Stimulated activated CD4-positive, alpha-beta T cell treated with anti-CD3 and anti-CD28 coated beads, TNF-alpha, amount 100 ng/mL, for 48 hours (primary cell): ENCODE results near the gene KLHL11.

Experiments
- DNase-seq, 3 donors: peaks; one replicate each; pipeline ENCODE4 v3.0.0-alpha.2; 2020; ENCODE audit warnings: low read depth in 3 of 3

KLHL11 gene, protein sequence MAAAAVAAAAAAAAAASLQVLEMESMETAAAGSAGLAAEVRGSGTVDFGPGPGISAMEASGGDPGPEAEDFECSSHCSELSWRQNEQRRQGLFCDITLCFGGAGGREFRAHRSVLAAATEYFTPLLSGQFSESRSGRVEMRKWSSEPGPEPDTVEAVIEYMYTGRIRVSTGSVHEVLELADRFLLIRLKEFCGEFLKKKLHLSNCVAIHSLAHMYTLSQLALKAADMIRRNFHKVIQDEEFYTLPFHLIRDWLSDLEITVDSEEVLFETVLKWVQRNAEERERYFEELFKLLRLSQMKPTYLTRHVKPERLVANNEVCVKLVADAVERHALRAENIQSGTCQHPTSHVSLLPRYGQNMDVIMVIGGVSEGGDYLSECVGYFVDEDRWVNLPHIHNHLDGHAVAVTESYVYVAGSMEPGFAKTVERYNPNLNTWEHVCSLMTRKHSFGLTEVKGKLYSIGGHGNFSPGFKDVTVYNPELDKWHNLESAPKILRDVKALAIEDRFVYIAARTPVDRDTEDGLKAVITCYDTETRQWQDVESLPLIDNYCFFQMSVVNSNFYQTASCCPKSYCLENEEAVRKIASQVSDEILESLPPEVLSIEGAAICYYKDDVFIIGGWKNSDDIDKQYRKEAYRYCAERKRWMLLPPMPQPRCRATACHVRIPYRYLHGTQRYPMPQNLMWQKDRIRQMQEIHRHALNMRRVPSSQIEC

DNA sequence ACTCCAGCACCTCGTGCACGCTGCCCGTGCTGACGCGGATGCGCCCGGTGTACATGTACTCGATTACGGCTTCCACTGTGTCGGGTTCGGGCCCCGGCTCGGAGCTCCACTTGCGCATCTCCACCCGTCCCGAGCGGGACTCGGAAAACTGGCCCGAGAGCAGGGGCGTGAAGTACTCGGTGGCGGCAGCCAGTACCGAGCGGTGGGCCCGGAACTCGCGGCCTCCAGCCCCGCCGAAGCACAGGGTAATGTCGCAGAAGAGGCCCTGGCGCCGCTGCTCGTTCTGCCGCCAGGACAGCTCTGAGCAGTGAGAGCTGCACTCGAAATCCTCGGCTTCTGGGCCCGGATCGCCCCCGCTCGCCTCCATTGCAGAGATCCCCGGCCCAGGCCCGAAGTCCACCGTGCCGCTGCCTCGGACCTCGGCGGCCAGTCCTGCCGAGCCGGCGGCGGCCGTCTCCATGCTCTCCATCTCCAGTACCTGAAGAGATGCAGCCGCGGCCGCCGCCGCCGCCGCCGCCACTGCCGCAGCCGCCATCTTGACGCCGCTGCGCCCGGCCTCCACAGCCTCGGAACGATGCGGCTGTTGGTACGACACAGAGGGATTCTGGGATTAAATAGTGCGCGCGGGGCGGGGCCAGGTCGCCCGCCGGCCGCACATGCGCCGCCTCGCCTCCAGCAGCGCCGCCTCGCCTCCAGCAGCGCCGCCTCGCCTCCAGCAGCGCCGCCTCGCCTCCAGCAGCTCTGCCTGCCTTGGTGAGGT lies at the start of gene KLHL11:
Gene KLHL11 (minus strand): TSS at position 588 of the 760 bp plus-strand sequence. CDS start 53 bp downstream, at position 535.
- peak; percentile 80 to 82 (median 81) for DNase-seq

DNA sequence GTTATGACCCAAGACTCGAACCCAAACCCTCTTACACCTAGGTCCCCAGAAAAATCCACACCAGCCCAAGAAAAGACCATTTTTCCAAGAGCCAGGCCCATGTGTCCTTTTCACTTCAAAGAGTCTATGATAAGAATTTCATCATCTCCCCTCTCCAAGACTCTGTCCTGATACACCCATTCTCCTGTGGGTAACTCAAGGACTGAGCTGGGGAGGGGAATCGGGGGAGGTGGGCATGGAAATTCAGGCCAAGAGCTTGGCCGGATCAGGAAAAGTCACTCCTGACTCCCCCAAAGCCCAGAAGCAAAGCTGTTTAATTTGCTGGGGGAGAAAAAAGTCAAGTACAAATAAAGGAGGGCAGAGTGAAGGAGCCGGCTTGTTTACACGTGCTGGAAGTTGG lies 49.8 kb upstream of the KLHL11 start:
- no peak for DNase-seq

DNA sequence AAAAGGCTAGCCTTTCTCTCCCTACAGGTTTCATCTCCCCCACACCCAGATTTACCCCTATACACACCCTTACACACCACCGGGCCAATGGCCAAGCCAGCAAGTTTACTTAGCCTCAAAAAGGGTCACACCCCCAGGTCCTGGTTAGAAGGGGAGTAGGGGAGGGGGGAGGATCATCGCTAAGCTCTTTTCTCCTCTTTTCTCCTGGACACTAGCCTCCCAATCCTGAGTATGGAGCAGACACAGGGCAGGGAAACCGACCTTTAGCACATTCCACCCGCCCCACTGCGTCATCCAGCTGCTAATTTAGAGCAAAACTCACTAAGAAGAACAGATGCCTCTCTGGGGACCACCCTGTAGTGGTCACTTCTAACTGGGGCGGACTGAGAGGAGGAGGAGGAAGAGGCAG lies 49.1 kb upstream of the KLHL11 start:
- no peak for DNase-seq

DNA sequence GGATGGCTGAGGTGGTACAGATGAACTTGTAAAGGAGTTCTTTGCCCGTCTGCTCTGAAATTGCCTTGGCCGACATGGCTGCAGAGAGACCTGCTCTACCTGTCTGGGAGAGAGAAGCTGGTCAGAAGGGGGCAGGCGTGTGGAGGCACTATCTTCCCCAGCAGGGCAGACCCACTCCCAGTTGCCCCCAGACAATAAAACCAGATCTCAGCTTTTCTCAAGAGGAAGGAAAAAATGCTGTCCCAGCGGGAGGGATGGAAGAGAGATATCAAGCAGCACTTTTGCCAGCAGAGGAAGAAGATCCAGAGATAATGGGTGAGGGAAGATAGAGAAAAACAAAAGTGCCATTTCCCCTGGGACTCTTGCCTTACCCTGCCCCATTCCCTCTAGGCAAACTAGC lies 48.6 kb upstream of the KLHL11 start:
- no peak for DNase-seq

DNA sequence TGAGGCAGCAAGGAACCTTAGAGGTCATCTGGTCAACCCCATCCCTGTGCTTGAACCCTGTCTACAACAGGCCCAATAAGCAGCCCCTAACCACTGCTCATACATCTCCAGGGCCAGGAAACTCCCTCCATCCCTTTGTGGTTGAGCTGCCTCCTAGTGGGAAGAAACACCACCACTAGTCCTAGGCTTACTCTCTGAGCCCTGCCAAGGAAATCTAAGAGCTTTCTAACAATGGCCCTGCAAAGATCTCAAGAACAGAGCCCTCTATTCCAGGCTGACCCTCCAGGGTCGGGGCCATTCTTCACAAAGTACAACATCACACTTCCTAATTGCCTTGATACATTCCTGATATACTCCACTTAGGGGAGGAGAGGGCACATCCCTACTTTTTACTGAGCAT lies 47.7 kb upstream of the KLHL11 start:
- DNase-seq = no peak

DNA sequence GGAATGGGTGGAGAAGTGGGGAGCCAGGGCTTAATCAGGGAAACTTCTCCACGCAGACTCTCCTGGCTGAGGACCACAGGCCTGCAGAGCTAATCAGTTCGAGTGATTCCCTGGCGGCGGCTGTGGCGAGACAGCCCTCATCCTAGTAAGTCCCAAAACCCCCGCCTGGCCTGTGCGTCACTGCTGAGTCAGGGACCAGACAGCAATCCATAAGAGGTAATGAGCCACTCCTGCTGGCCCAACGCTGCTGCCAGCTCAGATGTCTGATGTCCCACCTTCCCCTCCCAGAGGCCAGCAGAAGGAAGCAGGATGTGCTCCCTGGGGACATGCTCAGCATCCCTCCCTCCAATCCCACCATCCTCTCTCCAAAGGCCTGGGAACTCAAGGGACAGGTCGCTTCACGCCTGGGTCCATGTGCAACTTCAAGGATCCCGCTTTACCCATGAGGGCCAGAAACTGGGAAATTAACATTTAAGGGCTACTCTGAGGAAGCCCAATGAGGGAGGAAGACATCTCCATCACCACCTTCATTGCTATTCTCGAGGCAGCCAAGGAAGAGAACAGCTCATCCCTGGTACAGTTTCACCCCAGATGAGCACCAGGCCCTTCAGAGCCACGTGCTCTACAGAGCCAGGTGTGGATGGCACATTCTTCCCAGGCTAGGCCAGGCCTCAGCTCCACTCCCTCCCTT lies 45.6 kb upstream of the KLHL11 start:
- DNase-seq = no peak

DNA sequence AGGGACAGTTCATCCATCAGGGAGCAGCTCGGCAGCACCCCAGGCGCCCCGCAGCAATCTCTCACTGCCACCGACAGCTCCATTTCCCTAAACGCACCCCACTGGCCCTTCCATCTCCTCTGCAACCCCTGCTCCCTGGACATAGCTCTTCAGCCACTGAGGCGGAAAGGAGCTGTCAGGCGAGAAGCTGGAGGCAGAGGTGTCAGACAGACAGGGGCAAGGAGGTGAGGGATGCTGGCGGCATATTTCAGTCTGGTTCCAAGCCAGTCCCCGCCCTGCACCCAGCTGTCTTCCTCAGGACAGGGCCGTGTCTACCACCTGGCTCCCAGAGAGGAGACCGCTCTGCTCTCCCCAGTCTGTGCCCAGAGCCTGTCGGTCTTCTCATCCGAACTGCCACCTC lies 43.9 kb upstream of the KLHL11 start:
- DNase-seq = no peak

DNA sequence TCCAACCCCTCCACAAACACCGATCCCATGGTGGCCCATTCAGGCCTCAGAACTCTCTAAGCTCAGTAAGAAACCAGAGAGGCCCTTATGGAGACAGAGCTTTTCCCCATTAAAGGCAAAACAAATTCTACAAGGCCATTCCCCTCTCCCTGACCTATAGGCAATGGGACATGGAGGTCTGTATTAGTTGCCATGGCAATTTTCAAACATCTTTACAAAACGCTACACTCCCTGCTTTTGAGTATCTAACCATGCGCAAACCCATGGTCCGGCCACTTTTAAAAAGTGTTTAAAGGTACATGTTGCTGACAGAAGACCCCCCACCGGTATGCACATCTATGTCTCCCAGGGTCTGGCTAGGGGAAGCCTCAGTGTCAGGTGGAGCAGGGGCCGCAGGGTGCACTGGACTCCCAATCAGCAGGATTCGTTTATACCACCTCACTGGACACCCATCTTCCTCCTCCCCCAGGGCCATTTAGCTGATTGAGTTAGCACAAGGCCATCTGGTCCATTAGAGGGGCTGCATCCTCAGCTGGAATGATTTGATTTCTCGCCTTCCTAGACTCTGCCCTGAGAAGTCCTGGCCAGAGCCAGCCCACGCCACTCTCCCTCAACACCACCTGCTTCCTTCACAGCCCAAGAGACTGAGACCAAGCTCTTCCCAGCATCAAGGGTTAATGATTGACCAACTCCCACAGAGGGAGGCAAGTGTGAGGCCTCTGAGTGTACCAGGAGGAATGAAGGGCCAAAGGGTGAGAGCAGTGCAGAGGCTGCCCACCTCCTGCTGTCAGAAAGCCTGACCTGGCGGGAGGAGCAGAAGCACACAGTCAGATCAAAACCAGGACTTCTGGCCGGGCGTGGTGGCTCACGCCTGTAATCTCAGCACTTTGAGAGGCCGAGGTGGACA lies 42.7 kb upstream of the KLHL11 start:
- no peak for DNase-seq

DNA sequence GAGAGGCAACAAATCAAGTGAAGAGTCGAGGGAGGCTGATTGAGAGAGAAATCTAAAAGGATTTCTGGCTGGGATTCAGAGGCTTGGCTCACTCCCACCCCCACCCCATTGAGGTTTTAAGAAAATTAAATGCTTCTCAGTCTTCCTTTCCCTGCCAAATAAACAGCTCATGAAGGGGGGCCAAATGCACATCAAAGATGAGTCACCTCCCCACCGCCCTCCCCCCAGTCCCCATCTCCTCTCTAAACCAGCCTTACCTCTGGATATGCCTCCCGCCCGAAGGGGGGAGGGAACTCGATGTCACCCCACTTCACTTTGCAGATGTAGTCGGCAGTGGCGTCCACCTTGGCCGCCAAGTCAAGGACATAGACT lies 41.9 kb upstream of the KLHL11 start:
- no peak for DNase-seq

DNA sequence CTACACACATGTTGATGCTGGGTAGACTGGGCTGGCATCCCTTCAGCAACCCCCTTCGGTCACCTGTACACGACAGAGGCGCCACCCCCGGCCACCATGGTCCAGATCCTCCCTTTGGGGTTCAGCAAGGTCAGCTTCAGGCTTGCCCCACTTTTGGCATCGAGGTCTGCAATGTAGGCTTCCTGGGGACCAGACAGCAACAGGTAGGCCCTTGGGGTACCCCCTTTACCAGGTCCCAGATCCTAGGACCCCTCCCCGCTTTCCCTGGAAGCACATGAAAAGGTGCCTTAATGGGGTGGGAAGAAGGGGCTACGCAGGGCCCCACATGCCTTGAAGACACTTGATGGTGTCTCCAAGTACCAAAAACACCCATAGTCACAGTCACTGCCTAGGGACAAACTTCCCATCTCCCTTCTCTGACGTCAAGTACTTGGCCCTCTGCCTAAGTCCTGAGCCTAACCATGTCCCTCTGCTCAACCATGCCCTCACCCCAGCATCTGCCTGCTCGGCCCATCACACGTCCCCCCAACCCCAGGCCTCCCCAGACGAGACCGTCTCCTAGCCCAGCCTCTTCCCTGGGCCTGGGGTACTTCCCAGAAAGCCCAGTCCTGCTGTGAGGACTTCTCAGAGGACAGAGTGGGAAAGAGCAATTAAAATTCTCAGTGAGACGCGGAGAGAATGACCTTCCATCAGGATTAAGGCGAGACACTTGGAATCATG lies 41.4 kb upstream of the KLHL11 start:
- DNase-seq = no peak

DNA sequence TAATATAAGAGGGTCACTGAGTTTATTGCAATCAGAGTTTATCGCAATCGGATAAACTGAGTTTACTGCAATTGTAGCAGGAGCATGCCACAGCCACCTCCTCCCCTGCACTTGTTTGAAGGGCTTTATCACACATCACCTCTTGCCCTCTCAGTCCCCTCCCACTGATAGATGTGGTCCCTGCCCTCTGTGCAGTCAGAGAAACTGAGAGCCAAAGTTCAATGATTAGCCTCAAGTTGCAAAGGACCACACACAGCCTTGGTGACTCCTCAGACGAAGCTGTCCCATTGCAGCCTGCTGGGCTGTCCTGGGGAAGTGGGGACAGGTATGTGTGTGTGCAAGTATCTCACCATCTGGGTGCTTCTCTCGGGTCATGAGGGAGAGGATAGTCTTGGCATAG lies 39.9 kb upstream of the KLHL11 start:
- DNase-seq = no peak

DNA sequence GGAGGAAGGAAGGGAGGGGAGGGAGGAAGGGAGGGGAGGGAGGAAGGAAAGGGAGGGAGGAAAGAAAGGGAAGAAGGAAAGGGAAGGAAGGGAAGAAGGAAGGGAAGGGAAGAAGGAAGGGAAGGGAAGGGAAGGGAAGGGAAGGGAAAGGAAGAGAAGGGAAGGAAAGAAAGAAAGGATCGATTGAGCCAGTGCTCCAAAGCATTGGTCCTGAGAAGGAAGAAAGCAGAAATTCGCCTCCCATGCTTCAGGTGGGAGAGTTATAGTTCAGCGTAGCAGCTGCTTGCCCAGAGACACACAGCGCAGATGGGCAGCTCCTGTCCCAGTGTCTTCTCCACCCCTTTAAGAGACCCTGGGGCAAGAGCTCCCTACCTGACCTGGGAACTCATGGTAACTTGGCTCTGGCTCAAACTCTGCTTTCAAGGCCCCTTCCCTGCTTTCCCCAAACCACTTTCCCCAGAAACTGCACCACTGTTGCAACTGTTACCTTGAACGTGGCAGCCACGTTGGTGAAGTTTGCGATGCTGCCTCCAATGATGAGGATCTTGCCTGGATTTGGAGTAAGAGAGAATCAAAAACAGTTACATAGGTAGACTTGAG lies 39.1 kb upstream of the KLHL11 start:
- DNase-seq = no peak

DNA sequence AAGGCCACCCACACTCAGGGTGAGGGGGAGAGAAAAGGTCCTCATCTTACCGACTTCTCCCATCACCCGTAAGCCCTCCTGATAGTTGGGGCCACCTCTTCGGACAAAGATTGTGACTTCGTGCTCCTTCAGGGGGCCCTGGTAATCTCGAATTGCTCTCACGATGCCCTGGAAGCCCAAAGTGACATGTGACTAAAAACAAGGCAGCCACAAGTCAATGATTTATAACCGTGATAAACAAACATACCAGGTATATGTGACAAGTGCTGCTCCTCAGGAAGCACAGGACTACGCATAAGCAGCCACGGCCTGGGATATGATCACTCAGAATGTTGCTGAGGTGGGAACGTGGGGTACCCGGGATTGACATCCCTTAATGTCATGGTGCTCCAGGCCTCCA lies 36.4 kb upstream of the KLHL11 start:
- DNase-seq = no peak

DNA sequence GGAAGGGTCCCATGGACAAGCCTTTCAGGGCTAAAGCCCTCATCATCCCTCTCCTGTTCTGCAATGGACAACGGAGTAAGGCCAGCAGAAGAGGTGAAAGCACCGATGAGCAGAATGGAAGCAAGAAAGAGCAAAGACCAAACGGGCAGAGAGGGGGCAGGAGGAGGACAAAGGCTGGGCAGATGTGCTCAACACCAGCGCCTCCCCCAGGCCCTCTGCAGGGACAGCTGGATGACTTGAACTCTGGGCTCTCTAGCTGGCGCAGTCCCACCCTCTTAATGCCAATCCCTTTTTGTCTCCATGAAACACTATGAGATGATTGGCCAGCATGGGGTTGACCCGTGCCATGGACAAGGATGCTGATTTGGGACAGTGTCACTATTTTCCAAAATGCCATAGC lies 31.5 kb upstream of the KLHL11 start:
- DNase-seq = no peak

DNA sequence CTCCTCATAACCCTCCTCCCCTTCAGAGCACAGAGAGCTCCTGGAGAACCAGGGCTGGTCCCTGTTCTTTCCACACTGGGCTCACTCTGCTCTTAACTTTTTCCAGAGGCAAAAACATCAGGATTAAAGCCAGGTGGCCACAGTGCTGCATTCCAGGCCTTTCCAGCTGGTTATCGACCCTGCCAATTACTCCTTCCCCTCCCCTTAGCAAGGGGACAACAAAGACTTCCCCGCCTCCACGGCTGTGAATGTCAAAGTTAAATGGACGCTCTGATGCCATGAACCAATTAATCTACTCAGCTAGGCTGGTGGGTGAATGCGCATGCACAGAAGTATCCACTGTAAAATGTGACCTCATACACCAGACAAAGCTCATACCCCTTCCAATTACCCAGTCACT lies 30.4 kb upstream of the KLHL11 start:
- DNase-seq = no peak

DNA sequence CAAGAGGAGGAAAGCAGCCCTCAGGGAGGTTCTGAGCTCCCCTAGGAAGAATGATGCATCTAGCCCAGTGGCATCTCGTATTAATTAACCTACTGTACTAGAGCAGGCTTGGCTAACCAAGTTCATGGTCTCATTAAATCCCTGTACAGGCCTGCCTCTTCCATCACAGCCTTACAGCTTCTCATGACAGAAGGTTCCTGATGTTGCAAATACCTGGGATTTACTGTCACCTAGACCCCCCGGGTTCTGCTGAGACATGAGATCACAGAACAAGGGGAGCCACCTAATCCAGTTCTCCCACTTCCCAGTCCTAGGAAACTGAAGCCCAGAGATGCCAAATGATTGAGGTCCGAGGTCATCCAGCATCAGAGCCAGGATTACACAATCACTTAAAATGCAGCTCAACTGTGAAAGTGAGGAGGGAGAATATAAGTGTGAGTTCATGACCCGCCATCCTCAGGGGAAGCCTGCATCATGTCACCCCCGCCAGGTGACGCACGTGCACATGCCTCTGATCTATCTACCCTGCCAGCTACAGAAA lies 29.6 kb upstream of the KLHL11 start:
- no peak for DNase-seq

DNA sequence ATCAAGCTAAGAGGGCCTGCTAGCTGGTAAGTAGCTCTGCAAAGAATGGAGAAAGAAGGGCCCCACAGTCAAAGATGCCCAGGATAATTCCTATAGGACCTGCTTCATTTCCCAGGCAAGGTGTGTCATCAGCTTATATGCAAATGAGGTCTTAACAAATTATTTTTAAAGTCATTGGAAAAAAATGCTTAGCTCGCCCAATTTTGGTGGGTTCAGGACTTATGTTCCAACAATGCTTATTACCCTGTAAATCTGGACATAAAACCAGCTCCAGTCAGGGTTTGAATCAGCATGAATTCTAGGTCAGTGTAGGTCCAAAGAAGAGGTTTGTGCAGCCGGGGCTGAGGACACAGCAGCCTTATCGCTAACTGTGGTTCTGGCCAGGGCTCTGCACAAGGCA lies 28.2 kb upstream of the KLHL11 start:
- DNase-seq = no peak

DNA sequence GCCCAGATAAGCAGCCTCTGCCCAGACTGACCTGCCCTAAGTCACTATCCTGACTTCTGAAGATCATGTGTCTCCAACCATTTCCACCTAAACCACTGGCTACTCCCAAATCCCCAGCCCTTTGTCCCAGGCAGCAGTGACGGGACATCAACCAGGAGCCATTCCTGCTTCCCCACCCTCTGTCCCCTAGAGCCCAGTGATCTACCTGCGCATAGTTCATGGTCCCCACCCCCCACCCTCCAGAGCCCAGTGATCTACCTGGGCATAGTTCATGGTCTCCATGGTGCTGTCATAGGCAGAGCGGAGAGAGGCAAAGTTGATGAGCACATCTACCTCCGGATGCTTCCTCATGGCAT lies 26.8 kb upstream of the KLHL11 start:
- no peak for DNase-seq

DNA sequence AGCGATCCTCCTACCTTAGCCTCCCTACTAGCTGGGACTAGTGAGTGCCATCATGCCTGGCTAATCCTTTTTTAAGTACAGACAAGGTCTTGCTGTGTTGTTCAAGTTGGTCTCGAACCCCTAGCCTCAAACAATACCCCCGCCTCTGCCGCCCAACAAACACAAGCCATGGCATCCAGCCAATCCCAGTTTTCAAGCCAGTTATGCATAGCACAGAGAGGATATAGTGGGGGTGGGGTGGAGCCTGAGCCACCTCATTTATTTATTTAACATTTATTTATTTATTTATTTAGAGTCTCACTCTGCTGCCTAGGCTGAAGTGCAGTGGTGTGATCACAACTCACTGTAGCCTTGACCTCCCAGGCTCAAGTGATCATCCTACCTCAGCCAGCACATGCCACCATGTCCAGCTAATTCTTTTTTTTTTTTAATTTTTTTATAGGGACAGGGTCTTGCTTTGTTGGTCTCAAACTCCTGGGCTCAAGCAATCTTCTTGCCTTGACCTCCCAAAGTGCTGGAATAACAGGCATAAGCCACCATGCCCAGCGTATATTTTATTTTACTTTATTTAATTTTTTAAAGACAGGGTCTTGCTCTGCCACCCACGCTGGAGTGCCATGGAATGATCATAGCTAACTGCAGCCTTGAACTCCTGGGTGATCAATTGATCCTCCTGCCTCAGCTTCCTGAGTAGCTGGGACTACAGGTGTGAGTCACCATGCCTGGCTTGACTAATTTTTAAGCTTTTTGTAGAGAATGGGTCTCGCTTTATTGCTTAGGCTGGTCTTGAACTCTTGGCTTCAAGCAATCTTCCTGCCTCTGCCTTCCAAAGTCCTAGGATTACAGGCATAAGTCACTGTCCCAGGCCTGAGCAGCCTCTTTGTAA lies 26.2 kb upstream of the KLHL11 start:
- DNase-seq = no peak
